Common myeloid progenitor, CD34-positive (primary cell): ENCODE results near the gene BIRC2.
A peak's percentile ranks its signal among the peaks of the same experiment; 100 is the strongest.

Experiments used
- CTCF ChIA-PET: fragments of 350-600 bp; sonication (Branson Sonifier 250); formaldehyde crosslinking; loops from one replicate; lab custom pipeline; 2021; ENCODE audit warnings: antibody characterized with exemption; lab: Charles Lee
- POLR2A ChIA-PET: fragments of 350-600 bp; sonication (Branson Sonifier 250); formaldehyde crosslinking; loops from one replicate; lab custom pipeline; 2021; ENCODE audit warnings: antibody characterized with exemption; lab: Charles Lee
- DNase-seq, 3 donors: peaks; one replicate each; pipeline versions ENCODE4 v3.0.0 to v3.0.0-alpha.2; 2013
- H3K27ac ChIP-seq, 2 experiments: 1 replicate in 1 of 2; 2 replicates in 1 of 2; pipeline ENCODE4 v1.7.0; 2013; ENCODE audit warnings: inconsistent platforms in 2 of 2, low read length in 2 of 2, mild to moderate bottlenecking in 2 of 2, low read depth in 1 of 2, moderate library complexity in 1 of 2; ENCODE audit not compliant: severe bottlenecking in 2 of 2, insufficient read depth in 1 of 2, poor library complexity in 1 of 2
- H3K27me3 ChIP-seq, 5 experiments: replicated peaks in 2 of 5; 1 replicate in 3 of 5; 2 replicates in 2 of 5; pipeline versions ENCODE4 v1.6.1 to v1.7.0; 2013; ENCODE audit warnings: low read length in 4 of 5, mild to moderate bottlenecking in 2 of 5, moderate library complexity in 2 of 5, inconsistent platforms in 1 of 5; ENCODE audit not compliant: insufficient read depth in 5 of 5, control insufficient read depth in 4 of 5
- H3K36me3 ChIP-seq, 4 experiments: 1 replicate in 2 of 4; 2 replicates in 2 of 4; pipeline versions ENCODE4 v1.6.1 to v1.7.0; 2013; ENCODE audit warnings: low read length in 3 of 4, control low read depth in 1 of 4, mild to moderate bottlenecking in 1 of 4; ENCODE audit not compliant: control insufficient read depth in 4 of 4, insufficient read depth in 4 of 4
- H3K4me1 ChIP-seq, 4 experiments: 1 replicate in 3 of 4; 2 replicates in 1 of 4; pipeline versions ENCODE4 v1.6.1 to v1.7.1; 2013; ENCODE audit warnings: low read length in 3 of 4, mild to moderate bottlenecking in 3 of 4, control low read depth in 1 of 4, inconsistent platforms in 1 of 4, moderate library complexity in 1 of 4; ENCODE audit not compliant: control insufficient read depth in 4 of 4, insufficient read depth in 4 of 4; ENCODE audit errors: control extremely low read depth in 1 of 4
- H3K4me3 ChIP-seq, 7 experiments: 1 replicate in 4 of 7; 2 replicates in 3 of 7; pipeline versions ENCODE4 v1.5.1 to v1.7.0; 2013; ENCODE audit warnings: mild to moderate bottlenecking in 7 of 7, low read length in 6 of 7, moderate library complexity in 6 of 7, inconsistent platforms in 2 of 7, low read depth in 2 of 7, control low read depth in 1 of 7; ENCODE audit not compliant: insufficient read depth in 4 of 7, control insufficient read depth in 1 of 7; ENCODE audit errors: extremely low read depth in 1 of 7
- H3K9me3 ChIP-seq, 5 experiments: 1 replicate in 4 of 5; 2 replicates in 1 of 5; pipeline versions ENCODE4 v1.6.1 to v1.7.1; 2013; ENCODE audit warnings: low read length in 4 of 5, mild to moderate bottlenecking in 2 of 5, inconsistent platforms in 1 of 5, low read depth in 1 of 5, moderate library complexity in 1 of 5; ENCODE audit not compliant: control insufficient read depth in 4 of 5, insufficient read depth in 2 of 5; ENCODE audit errors: control extremely low read depth in 1 of 5
- WGBS: methylation state at CpG from one replicate; pipeline ENCODE4 v1.1.5; 2013; ENCODE audit not compliant: insufficient coverage; 5-methylcytosine and 5-hydroxymethylcytosine counted together

BIRC2 gene

DNA sequence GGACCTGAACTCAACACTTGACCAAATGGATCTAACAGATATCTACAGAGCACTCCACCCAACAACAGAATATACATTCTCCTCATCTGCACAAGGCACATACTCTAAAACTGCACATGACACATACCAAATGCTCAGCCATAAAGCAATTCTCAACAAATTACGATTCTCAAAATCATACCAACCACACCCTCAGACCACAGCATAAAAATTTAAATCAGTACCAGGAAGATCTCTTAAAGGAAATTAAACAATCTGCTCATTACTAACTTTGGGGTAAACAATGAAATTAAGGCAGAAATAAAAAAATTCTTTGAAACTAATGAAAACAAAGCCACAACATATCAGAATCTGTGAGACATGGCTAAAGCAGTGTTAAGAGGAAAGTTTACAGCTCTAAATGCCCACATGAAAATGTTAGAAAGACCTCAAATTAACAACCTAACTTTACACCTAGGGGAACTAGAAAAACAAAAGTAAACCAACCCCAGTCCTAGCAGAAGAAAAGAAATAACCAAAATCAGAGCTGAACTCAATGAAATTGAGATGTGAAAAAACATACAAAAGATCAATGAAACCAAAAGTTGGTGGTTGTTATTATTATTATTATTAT, 68.4 kb downstream of the BIRC2 start:
- Histone ChIP-seq H3K27ac (no peak overlapping the region), H3K4me1 (peaks cover 0 to 5% (median 0%) of the 10 kb centered on the region in 4 experiments), H3K36me3 (peaks cover 4 to 16% (median 10%) of the 10 kb centered on the region in 4 experiments), H3K4me3 (no peak overlapping the region), H3K9me3 (peaks cover 0 to 22% (median 2%) of the 10 kb centered on the region in 5 experiments), H3K27me3 (no peaks in the 10 kb centered on the region)
- DNase-seq, result no peak
- CTCF ChIA-PET, result interaction anchor here (1.0 to 1.2 kb wide), 2 partner anchors 9 to 12 kb away, joined by 3 read pairs; no protein-coding TSS in a partner anchor
- POLR2A ChIA-PET, result no interaction called here
- 100% methylated on average over 1 of the region's 1 CpG for WGBS

DNA sequence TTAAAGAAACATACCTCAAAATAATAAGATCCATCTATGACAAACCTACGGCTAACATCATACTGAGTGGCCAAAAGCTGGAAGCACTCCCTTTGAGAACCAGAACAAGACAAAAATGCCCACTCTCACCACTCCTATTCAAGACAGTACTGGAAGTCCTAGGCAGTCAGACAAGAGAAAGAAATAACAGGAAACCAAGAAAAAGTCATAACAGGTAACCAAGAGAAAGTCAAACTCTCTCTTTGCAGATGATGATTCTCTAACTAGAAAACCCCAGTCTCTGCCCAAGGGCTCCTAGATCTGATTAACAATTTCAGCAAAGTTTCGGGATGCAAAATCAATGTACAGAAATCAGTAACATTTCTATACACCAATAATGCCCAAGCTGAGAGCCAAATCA, 70.0 kb downstream of the BIRC2 start:
- POLR2A ChIA-PET, result no interaction called here
- Histone ChIP-seq H3K4me3 (no peak overlapping the region), H3K9me3 (peaks cover 0 to 22% (median 2%) of the 10 kb centered on the region in 5 experiments), H3K4me1 (no peaks in the 10 kb centered on the region), H3K36me3 (peaks cover 4 to 17% (median 8%) of the 10 kb centered on the region in 4 experiments), H3K27ac (no peak overlapping the region), H3K27me3 (no peaks in the 10 kb centered on the region)
- WGBS, result 100% methylated on average over 2 of the region's 2 CpGs
- DNase-seq, result no peak
- CTCF ChIA-PET, result no interaction called here

- DNase-seq, result no peak
- no peaks in the 10 kb centered on the region for H3K27me3 ChIP-seq
- ChIA-PET POLR2A (no interaction called here), CTCF (interaction anchor here (1.4 to 2.2 kb wide), 3 partner anchors 19 to 55 kb away, joined by 4 to 5 read pairs (median 5); no protein-coding TSS in a partner anchor)
- peaks cover 4 to 17% (median 5%) of the 10 kb centered on the region in 4 experiments for H3K36me3 ChIP-seq
- no peak overlapping the region for H3K27ac ChIP-seq
- no peak overlapping the region for H3K4me3 ChIP-seq
- WGBS, result 93% methylated on average over 3 of the region's 3 CpGs
- peaks cover 0 to 3% (median 0%) of the 10 kb centered on the region in 4 experiments for H3K4me1 ChIP-seq
- H3K9me3 ChIP-seq, result peaks cover 0 to 22% (median 2%) of the 10 kb centered on the region in 5 experiments
Observed at GRCh38 chr11:102419181-102419580, 72.2 kb downstream of the BIRC2 start.

- no peak overlapping the region for H3K27ac ChIP-seq
- 92% methylated on average over 2 of the region's 2 CpGs for WGBS
- POLR2A ChIA-PET, result no interaction called here
- no peak overlapping the region for H3K4me3 ChIP-seq
- H3K4me1 ChIP-seq, result peaks cover 0 to 3% (median 0%) of the 10 kb centered on the region in 4 experiments
- H3K9me3 ChIP-seq, result peaks cover 0 to 15% (median 2%) of the 10 kb centered on the region in 5 experiments
- DNase-seq, result no peak
- H3K27me3 ChIP-seq, result no peaks in the 10 kb centered on the region
- CTCF ChIA-PET, result interaction anchor here (1.0 to 2.2 kb wide), 6 partner anchors 9 to 56 kb away, joined by 3 to 5 read pairs (median 4); no protein-coding TSS in a partner anchor
- peaks cover 4 to 25% (median 8%) of the 10 kb centered on the region in 4 experiments for H3K36me3 ChIP-seq
Observed at GRCh38 chr11:102420547-102420946, 73.5 kb downstream of the BIRC2 start.

- Histone ChIP-seq H3K27me3 (no peaks in the 10 kb centered on the region), H3K36me3 (peaks cover 3 to 25% (median 11%) of the 10 kb centered on the region in 4 experiments), H3K4me1 (peaks cover 0 to 3% (median 0%) of the 10 kb centered on the region in 4 experiments), H3K9me3 (peaks cover 0 to 12% (median 2%) of the 10 kb centered on the region in 5 experiments), H3K4me3 (no peak overlapping the region), H3K27ac (no peak overlapping the region)
- CTCF ChIA-PET, result interaction anchor here (1.1 kb wide), 2 partner anchors 15 to 31 kb away, joined by 3 to 5 read pairs; no protein-coding TSS in a partner anchor
- WGBS, result no CpG with 5 or more reads among the region's 3 CpGs
- peak in 2 of 3 donors; percentile 43 to 60 for DNase-seq
- POLR2A ChIA-PET, result no interaction called here
Observed at GRCh38 chr11:102421261-102421660, 74.2 kb downstream of the BIRC2 start.

GRCh38 chr11:102422817-102423712, 76.1 kb downstream of the BIRC2 start:
- H3K36me3 ChIP-seq, result peaks cover 3 to 20% (median 12%) of the 10 kb centered on the region in 4 experiments
- H3K27ac ChIP-seq, result no peak overlapping the region
- ChIA-PET CTCF (interaction anchor here (1.0 to 1.9 kb wide), 3 partner anchors 13 to 24 kb away, joined by 3 to 7 read pairs (median 6); no protein-coding TSS in a partner anchor), POLR2A (interaction anchor here (0.5 kb wide), 1 partner anchor 13 kb away, joined by 3 read pairs; no protein-coding TSS in a partner anchor)
- no peak for DNase-seq
- no CpG with 5 or more reads among the region's 4 CpGs for WGBS
- peaks cover 0 to 3% (median 0%) of the 10 kb centered on the region in 5 experiments for H3K9me3 ChIP-seq
- peaks cover 0 to 5% (median 3%) of the 10 kb centered on the region in 4 experiments for H3K4me1 ChIP-seq
- H3K4me3 ChIP-seq, result no peak overlapping the region
- no peaks in the 10 kb centered on the region for H3K27me3 ChIP-seq
